GM18867 (cell line): ENCODE measurements around the gene PRXL2A.

Experiments used
- ATAC-seq: cut with Tn5 transposase; IDR thresholded peaks from one replicate; pipeline ENCODE4 v1.9.1; 2021; ENCODE audit warnings: mild to moderate bottlenecking, moderate library complexity; ENCODE audit not compliant: unreplicated experiment

PRXL2A gene

DNA sequence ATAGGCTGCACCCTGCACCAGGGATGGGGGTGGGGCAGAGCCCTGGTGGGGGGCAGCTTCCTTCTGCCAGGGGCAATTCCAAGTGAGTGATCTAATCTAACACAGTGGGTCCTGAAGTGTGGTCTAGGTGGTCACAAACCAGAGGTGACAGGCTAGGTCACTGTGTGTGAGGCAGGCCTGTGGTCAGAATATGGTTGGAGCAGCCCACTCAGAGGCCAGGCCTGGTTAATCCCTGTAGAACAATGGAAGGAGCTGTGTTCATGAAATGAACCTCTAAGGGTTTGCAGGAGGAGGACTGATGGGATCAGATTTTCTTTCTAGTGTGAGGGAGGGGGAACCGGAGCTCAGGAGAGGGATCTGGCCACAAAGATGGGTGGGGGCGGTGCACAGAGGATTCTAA lies 35.8 kb downstream of the PRXL2A start:
- ATAC-seq: no peak

DNA sequence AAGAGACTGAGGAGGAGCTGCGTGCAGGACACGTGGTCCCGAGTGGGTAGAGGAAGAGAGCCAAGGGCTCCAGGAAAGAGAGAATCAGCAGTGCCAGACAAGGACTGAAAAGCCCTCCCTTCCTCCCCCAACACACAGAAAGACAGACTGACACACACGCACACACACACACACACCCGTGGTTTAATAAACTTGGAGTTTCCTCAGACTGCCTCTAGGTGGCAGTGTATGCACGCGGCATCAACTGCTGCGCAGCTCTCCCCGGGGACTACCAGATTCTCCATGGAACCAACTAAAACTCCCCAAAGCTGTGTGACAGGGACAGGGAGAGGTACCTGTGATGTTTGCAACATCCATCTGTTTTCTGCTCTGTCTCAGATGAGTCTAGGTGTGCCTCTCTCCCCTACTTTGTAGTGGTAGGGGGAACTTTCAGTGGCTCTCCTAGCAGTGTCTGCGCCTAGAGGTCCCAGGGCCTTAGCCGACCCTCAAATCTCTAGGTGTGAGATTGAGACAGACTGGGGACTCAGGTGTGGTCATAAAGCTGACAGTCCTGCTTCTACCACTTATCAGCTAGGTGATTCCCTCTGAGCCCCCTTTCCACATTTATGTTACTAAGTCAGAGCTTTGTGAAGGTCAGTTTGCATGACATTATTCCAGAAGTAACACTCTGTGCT lies 36.4 kb downstream of the PRXL2A start:
- peak; percentile 73 for ATAC-seq

GRCh38 chr10:80447436-80448190 lies 39.3 kb downstream of the PRXL2A start:
- ATAC-seq: no peak

DNA sequence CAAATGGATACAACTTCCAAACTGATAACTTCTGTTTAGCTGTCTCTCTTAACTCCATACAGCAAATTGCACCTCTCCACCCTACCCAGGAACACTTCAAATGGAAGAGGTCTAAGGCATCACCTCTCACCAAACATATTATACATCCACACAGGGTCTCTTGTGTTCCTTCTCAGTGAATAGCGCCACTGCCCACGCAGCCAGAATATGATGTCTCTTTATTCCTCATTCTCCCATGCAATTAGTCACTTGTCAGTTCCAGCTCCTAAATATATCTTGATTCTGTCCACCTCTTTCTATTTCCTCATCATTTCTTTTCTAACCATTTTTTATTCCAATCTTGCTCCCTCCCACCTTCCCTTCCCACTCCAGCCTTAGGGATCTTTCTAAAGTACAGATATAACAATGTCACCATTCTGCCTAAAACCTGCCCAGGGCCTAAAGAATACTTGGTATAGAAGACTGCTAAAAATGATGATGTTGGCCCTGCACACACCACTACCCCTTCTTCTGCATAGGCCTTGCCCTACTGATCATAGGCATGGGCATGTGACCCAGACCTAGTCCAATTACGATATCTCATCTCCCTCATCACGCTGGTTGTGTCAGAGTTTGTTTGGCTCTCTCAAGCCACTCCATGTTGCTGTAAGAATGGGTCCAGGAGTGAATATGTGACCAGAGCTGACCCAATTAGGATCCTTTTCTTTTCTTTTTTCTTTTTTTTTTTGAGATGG lies 40.0 kb downstream of the PRXL2A start:
- no peak for ATAC-seq

- no peak for ATAC-seq
Measured at GRCh38 chr10:80449520-80449919, 41.2 kb downstream of the PRXL2A start.

DNA sequence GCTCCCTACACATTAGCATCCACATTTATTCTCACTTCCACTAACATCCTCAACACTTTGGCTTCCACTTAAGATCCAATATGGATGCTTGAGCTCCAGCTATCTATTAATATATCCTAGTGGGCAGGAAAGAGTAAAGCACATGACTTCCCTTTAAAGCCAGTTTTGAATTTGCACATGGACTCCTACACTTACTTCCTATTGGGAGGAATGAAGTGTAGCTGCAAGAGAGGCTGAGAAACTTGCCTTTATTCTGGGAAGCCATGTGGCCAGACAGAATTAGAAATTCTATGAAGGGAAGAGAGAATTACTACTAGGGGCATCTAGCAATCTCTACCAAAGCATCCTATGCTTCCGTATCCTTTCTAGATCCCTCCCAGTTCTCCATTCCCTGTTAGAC lies 42.8 kb downstream of the PRXL2A start:
- ATAC-seq: no peak

DNA sequence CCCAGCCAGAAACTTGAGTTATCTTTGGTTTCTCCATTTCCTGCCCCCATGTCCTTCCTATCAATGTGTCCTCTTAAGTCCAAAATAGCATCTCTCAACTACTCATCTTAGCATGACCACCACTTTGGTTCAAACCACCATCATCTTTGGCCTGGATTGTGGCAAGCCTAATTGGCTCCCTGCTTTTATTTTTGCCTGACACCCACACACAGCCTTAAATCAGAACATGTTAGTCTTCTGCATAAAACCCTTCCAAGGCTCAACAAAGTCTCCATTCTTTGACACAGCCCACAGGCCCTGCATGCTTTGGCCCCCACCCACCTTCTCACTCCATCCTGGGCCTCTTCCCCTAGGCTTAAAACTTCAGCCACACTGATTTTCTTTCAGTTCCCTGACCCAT lies 43.7 kb downstream of the PRXL2A start:
- no peak for ATAC-seq

GRCh38 chr10:80452640-80453039 lies 44.3 kb downstream of the PRXL2A start:
- no peak for ATAC-seq

DNA sequence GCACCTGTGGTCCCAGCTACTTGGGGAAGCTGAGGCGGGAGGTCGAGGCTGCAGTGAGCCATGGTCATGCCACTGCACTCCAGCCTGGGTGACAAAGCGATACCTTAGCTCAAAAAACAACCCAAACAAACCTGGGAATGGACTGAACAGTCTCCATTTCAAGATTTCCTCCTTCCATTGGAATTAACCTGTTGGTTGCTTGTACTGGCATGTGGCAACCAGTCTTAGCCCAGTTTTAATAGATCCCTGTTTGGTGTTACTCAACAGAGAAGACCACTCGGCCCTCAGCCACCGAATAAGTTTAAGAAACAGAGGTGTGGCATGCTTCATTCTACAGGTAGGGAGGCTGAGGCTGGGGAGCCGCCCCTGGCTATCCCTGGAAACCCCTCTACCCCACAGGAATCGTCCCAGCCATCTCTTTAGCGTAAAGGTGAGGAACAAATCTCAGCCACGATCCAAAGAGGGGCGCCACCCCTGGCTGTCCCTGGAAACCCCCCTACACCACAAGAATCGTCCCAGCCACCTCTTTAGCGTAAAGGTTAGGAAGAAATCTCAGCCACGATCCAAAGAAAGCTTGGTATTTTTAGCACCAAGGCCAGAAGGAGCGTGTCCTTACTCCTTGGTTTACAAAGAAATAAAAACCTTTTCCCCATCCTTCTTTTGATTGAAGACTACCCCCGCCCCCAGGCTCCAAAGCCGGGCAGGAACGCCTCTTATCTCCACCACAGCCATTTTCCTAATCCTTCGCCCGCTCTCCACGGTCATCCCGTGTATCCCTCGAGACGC lies 44.9 kb downstream of the PRXL2A start:
- ATAC-seq: no peak

GRCh38 chr10:80453842-80454512 lies 45.6 kb downstream of the PRXL2A start, which contains the start of gene TSPAN14:
TSPAN14 (plus strand) TSS chr10:80454310; CDS start chr10:80489234, 34,924 bp downstream.
- ATAC-seq: peak; percentile 72

- peak; percentile 23 for ATAC-seq
Measured at GRCh38 chr10:80454513-80455460, 46.4 kb downstream of the PRXL2A start.

DNA sequence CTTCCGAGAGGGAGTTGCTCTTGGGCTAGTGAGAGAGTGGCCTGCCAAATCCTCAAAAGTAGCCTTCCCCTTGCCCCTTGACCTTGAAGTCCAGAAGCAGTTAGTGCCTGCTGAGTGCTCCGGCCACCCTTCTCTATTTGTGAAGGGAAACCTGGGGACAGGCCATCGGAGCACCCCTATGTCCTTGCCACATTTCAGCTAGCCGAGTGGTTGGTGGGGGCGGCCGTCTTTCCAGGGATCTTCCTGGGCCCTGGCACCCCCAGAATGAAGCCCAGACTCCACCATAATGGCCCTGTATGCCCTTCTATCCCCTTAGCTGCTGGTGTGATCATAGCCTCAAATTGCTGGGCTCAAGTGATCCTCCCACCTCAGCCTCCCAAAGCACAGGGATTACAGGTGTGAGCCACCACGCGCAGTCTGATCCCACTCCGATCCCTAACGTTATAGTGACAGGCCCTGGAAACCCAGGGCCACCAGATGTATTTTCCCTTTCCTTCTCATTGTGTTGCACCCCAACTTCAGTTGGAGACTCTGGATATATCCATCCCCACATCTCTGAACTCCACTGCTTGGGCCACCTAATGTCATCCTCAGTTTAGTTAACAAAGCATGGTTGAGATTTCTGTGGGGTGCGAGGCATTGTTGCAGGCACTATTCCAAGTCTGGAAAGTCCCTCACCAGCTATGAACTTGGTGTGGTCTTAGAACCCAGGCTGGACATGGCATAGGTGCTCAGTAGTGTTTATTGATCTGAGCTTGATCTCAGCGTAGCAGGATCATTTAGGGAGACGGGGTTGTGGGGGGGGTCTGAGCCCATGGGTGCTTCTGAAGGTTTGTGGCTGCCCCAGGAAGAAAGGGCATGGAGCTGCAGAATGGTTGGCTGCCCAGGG lies 47.4 kb downstream of the PRXL2A start:
- ATAC-seq: no peak

DNA sequence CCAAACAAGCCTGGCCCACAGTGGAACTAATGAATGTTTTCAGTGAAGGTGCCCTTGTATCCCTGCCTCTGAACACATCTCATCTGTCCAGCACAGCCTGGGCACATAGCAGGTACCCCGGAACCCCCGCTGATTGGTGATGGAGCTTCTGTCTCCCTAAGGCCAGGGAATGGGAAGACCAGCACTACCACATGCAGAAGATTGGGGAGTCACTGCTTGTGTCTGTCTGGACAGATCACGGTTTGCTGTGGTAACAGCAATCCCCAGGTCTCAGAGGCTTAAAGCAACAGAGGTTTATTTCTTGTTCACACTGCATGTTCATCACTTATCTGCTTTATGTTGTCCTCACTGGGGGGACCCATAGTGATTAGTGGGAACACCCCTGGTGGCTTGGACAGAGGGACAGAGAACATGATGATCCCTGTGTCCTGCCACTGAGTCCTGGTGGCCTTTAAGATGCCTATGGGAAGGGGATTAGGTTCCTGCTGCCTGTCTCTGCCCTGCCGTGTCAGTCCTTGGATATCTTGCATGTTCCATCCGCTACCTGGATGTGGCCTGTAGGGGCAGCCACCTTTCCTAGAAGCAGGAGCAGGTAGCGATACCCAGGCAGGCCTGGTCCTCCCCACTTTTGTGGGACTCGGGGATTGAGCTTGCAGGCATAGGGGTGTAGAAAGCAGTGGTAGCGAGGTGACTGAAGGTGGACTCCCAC lies 49.4 kb downstream of the PRXL2A start:
- ATAC-seq: no peak

GRCh38 chr10:80458263-80458625 lies 49.9 kb downstream of the PRXL2A start:
- ATAC-seq: no peak

DNA sequence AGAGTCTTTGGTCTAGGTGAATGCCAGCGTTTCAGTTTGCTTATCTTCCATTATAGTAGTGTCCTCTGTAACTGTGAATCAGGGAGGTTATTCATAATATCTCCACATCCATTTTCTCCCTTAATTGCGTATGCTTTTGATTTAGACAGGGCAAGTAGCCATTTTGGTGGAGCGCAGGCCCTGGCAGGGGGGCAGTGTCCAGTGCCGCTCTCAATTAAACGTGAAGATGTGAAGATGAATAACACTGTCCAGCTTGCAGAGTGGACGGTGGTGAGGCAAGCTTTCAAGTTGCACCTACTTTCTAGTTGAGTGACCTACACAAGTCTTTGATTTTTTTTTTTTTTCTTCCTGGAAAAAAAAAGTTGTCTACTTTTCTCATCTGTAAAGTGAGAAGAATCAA lies 50.3 kb downstream of the PRXL2A start:
- ATAC-seq: no peak

GRCh38 chr10:80459047-80459865 lies 50.9 kb downstream of the PRXL2A start:
- peak; percentile 41 for ATAC-seq
